ENCODE data around the gene PARM1. TPM values are rescaled to one million over a fixed set of nuclear protein-coding genes. Genes with fewer than 3 reads are reported as not detected.

Gene PARM1
- total and polyA plus RNA-seq, 2 of the 4 experiments (the other 2 are of a cell fraction), result 0.07 to 0.18 TPM

DNA sequence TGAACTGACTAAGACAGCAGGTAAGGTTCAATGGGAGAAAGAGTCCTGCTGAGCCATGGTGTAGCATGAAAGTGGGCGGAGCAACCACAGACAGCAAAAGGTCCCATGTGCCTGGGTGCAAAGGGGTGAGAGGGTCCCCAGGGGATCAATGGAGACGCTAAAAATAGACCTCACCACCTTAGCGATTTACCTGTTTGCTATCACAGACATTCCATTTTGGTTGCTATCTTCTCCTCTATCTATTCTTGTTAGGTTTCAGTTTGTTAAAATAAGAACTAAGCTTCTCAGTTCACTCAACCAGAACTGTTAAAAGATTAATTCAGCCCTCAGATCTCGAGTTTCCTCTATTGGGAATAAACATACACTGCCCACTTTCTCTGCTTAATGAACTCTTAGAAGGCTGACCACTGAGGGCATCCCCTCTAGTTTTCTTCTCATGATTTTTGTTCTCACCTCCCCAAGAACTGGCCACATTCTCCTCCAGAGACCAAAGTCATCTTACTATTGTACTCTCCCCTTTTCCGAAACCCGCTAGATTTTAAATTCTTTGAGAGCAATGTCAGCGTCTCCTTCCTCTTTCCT lies 136.7 kb downstream of the PARM1 start:
- Histone ChIP-seq H3K4me1 (ENCODE audit: control insufficient read depth, insufficient read depth, low read length) (no peaks in the 10 kb centered on the region), H2BK5ac (ENCODE audit: low read depth, low read length, poor library complexity, severe bottlenecking) (no peak overlapping the region), H3K4ac (ENCODE audit: low read depth, low read length) (no peak overlapping the region), H3K23ac (ENCODE audit: low read depth, low read length) (no peak overlapping the region), H3K9me3 (ENCODE audit: control insufficient read depth, insufficient read depth, low read length) (no peaks in the 10 kb centered on the region), H3K36me3 (ENCODE audit: control insufficient read depth, insufficient read depth, low read length) (no peaks in the 10 kb centered on the region), H2AK9ac (replicated peaks; ENCODE audit: low read depth, low read length, poor library complexity) (no peak overlapping the region), H3K4me3 (ENCODE audit: insufficient read depth, low read depth, low read length) (no peak overlapping the region), H4K20me1 (ENCODE audit: insufficient read depth, low read length) (no peaks in the 10 kb centered on the region), H4K5ac (ENCODE audit: low read depth, low read length) (no peak overlapping the region), H3K9me1 (ENCODE audit: insufficient read depth, low read length) (no peaks in the 10 kb centered on the region), H3K4me2 (ENCODE audit: low read depth, low read length) (no peak overlapping the region), H2BK20ac (ENCODE audit: low read depth, low read length) (no peak overlapping the region), H3K56ac (ENCODE audit: extremely low read depth, insufficient read depth, low read length) (no peak overlapping the region), H3K14ac (replicated peaks; ENCODE audit: low read depth, low read length) (no peak overlapping the region), H3K9ac (ENCODE audit: low read depth, low read length) (no peak overlapping the region), H3K27ac (ENCODE audit: insufficient read depth, low read length) (no peak overlapping the region), H3K18ac (ENCODE audit: low read depth, low read length) (no peak overlapping the region), H2BK15ac (ENCODE audit: low read depth, low read length) (no peak overlapping the region), H2AFZ (replicated peaks; ENCODE audit: low read length, poor library complexity) (no peak overlapping the region), H2BK120ac (ENCODE audit: low read depth, low read length) (no peak overlapping the region), H3K79me1 (ENCODE audit: low read depth in 1 of 2, low read length in 2 of 2) (no peaks in the 10 kb centered on the region), H4K91ac (ENCODE audit: insufficient read depth, low read depth, low read length) (no peak overlapping the region), H4K8ac (ENCODE audit: low read depth in 2 of 2, low read length in 2 of 2) (no peak overlapping the region), H3K27me3 (ENCODE audit: control insufficient read depth, insufficient read depth, low read length) (no peaks in the 10 kb centered on the region), H2AK5ac (ENCODE audit: low read depth, low read length) (no peak overlapping the region)
- CTCF ChIA-PET, result no interaction called here
- BruUV-seq (replicated peaks), result no TSS peak
- 0% methylated on average over 1 of the region's 7 CpGs; no CpG with 5 or more reads in 1 of the 2 experiments for WGBS, 2 experiments (ENCODE audit: extremely low coverage in 2 of 2, insufficient read length in 1 of 2)
- no peak for DNase-seq
- no peak for ATAC-seq (ENCODE audit: low read depth)
- intact Hi-C loops (cut with micrococcal nuclease) (no loop called here), in situ Hi-C loops (cut with MboI; ENCODE audit: low sequenced_read_pairs) (no loop called here), dilution Hi-C loops (cut with HindIII; ENCODE audit: low sequenced_read_pairs, unreplicated experiment) (no loop called here)
- no peak for TF ChIP-seq RAD21 (IDR thresholded peaks at IDR 0.05; ENCODE audit: low read length)
- TF ChIP-seq NFE2L2 (IDR thresholded peaks at IDR 0.05; ENCODE audit: low read depth, low read length), result no peak
- TF ChIP-seq, protein P1, sequence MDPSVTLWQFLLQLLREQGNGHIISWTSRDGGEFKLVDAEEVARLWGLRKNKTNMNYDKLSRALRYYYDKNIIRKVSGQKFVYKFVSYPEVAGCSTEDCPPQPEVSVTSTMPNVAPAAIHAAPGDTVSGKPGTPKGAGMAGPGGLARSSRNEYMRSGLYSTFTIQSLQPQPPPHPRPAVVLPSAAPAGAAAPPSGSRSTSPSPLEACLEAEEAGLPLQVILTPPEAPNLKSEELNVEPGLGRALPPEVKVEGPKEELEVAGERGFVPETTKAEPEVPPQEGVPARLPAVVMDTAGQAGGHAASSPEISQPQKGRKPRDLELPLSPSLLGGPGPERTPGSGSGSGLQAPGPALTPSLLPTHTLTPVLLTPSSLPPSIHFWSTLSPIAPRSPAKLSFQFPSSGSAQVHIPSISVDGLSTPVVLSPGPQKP (IDR thresholded peaks at IDR 0.05; ENCODE audit: borderline replicate concordance, low read depth, low read length), result no peak
- TF ChIP-seq RFX5 (IDR thresholded peaks at IDR 0.05; ENCODE audit: low read depth, low read length), result no peak
- TF ChIP-seq, protein P2, sequence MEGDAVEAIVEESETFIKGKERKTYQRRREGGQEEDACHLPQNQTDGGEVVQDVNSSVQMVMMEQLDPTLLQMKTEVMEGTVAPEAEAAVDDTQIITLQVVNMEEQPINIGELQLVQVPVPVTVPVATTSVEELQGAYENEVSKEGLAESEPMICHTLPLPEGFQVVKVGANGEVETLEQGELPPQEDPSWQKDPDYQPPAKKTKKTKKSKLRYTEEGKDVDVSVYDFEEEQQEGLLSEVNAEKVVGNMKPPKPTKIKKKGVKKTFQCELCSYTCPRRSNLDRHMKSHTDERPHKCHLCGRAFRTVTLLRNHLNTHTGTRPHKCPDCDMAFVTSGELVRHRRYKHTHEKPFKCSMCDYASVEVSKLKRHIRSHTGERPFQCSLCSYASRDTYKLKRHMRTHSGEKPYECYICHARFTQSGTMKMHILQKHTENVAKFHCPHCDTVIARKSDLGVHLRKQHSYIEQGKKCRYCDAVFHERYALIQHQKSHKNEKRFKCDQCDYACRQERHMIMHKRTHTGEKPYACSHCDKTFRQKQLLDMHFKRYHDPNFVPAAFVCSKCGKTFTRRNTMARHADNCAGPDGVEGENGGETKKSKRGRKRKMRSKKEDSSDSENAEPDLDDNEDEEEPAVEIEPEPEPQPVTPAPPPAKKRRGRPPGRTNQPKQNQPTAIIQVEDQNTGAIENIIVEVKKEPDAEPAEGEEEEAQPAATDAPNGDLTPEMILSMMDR (conservative IDR thresholded peaks at IDR 0.05; ENCODE audit: low read depth, low read length), result no peak
- TF ChIP-seq BHLHE40 (IDR thresholded peaks at IDR 0.05; ENCODE audit: low read depth, low read length), result no peak
- TF ChIP-seq, protein P3, sequence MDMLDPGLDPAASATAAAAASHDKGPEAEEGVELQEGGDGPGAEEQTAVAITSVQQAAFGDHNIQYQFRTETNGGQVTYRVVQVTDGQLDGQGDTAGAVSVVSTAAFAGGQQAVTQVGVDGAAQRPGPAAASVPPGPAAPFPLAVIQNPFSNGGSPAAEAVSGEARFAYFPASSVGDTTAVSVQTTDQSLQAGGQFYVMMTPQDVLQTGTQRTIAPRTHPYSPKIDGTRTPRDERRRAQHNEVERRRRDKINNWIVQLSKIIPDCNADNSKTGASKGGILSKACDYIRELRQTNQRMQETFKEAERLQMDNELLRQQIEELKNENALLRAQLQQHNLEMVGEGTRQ (IDR thresholded peaks at IDR 0.05; ENCODE audit: low read depth, low read length), result no peak
- TF ChIP-seq CHD1 (IDR thresholded peaks at IDR 0.05; ENCODE audit: low read depth, low read length), result no peak
- no peak for TF ChIP-seq MAZ (IDR thresholded peaks at IDR 0.05; ENCODE audit: borderline replicate concordance, low read depth, low read length)
- TF ChIP-seq POLR2A (IDR thresholded peaks at IDR 0.05; ENCODE audit: low read depth, low read length), result no peak
- no peak for TF ChIP-seq MAFK (IDR thresholded peaks at IDR 0.05; ENCODE audit: low read depth, low read length)
- TF ChIP-seq SMC3 (IDR thresholded peaks at IDR 0.05; ENCODE audit: low read depth, low read length), result no peak
- no peak for TF ChIP-seq FOS (IDR thresholded peaks at IDR 0.05; ENCODE audit: low read depth, low read length)
- no peak for TF ChIP-seq CEBPB (IDR thresholded peaks at IDR 0.05; ENCODE audit: low read depth, low read length)
- no peak for TF ChIP-seq RCOR1 (IDR thresholded peaks at IDR 0.05; ENCODE audit: insufficient replicate concordance, low read length)
- TF ChIP-seq MXI1 (IDR thresholded peaks at IDR 0.05; ENCODE audit: borderline replicate concordance, low read depth, low read length), result no peak
- POLR2A ChIA-PET (ENCODE audit: unreplicated experiment), result no interaction called here
